22Rv1 (cell line): ENCODE data around the gene GGA2.

Source experiments
- H3K27ac ChIP-seq: fragments of 450-650 bp; 2 replicates; pipeline ENCODE4 v1.5.1; 2017
- ZFX ChIP-seq: fragments of 450-650 bp; IDR thresholded peaks from 2 replicates; pipeline ENCODE4 v1.6.1; 2017; ENCODE audit warnings: antibody characterized with exemption, borderline replicate concordance
- TF ChIP-seq, protein P1 (sequence below): fragments of 450-650 bp; IDR thresholded peaks from 2 replicates; pipeline ENCODE4 v1.5.1; 2017; ENCODE audit warnings: mild to moderate bottlenecking

GGA2 gene

GRCh38 chr16:23516366-23517137 lies 6.3 kb upstream of the GGA2 start:
- TF ChIP-seq, protein P1, sequence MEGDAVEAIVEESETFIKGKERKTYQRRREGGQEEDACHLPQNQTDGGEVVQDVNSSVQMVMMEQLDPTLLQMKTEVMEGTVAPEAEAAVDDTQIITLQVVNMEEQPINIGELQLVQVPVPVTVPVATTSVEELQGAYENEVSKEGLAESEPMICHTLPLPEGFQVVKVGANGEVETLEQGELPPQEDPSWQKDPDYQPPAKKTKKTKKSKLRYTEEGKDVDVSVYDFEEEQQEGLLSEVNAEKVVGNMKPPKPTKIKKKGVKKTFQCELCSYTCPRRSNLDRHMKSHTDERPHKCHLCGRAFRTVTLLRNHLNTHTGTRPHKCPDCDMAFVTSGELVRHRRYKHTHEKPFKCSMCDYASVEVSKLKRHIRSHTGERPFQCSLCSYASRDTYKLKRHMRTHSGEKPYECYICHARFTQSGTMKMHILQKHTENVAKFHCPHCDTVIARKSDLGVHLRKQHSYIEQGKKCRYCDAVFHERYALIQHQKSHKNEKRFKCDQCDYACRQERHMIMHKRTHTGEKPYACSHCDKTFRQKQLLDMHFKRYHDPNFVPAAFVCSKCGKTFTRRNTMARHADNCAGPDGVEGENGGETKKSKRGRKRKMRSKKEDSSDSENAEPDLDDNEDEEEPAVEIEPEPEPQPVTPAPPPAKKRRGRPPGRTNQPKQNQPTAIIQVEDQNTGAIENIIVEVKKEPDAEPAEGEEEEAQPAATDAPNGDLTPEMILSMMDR, result no peak
- no peak for TF ChIP-seq ZFX
- no peak overlapping the region for H3K27ac ChIP-seq

GRCh38 chr16:23515881-23516280 lies 5.6 kb upstream of the GGA2 start:
- H3K27ac ChIP-seq, result no peak overlapping the region
- no peak for TF ChIP-seq ZFX
- TF ChIP-seq, protein P1, result no peak

- TF ChIP-seq, protein P1, result no peak
- TF ChIP-seq ZFX, result no peak
- H3K27ac ChIP-seq, result no peak overlapping the region
These were observed 4.3 kb upstream of the GGA2 start for GRCh38 chr16:23514381-23515152.

DNA sequence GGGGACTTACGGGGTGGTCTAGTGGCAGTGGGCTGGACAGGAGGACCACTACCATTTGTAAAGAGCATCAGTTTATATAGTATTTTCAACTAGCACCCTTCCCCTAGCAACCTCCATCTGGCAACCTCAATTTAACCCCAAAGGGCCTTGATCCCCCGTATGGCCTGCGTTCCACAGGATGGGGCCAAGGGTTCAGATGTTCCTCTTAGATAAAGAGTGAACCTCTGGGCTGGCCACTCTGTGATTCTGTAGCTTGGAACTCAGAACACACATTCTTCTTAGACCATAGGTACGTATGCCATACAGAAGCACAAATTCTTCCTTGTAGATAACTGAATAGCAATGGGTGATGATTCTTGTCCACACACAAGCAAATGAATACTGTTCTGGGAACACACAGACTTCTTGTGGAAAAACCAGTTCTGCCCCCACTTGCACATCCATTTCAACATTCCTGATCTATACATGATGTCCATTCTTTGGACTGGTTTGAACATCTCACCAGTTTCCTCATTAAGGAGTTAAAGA lies 1.9 kb upstream of the GGA2 start:
- H3K27ac ChIP-seq, result no peak overlapping the region
- TF ChIP-seq, protein P1, result no peak
- TF ChIP-seq ZFX, result no peak

DNA sequence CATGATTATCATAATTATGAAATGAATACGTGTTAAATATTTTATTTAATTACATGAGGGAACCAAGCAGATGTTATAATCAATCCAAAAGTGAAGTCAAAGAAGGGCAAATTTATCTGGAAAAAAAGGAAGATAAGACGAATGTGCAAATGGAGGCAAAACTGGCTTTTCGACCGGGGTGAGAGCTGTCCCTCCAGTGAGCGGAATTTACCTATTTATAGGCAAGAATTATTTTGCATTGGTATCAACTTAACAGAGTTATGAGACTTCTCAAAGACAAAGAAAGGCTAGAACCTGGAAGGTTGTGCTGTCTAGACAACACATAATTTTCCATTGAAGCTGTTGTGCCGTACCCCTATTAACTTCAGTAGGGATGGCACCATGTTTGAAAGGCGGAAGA lies 1.4 kb upstream of the GGA2 start:
- TF ChIP-seq ZFX, result no peak
- TF ChIP-seq, protein P1, result no peak
- no peak overlapping the region for H3K27ac ChIP-seq

DNA sequence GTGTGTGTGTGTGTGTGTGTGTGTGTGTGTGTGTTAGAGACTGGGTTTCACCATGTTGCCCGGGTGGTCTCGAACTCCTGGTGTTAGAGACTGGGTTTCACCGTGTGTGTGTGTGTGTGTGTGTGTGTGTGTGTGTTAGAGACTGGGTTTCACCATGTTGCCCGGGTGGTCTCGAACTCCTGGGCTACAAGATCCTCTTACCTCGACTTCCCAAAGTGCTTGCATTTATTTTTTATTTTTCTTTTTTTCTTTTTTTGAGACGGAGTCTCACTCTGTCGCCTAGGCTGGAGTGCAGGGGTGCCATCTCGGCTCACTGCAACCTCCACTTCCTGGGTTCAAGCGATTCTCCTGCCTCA lies 599 bp upstream of the GGA2 start:
- H3K27ac ChIP-seq, result peak overlapping the region; percentile 57

DNA sequence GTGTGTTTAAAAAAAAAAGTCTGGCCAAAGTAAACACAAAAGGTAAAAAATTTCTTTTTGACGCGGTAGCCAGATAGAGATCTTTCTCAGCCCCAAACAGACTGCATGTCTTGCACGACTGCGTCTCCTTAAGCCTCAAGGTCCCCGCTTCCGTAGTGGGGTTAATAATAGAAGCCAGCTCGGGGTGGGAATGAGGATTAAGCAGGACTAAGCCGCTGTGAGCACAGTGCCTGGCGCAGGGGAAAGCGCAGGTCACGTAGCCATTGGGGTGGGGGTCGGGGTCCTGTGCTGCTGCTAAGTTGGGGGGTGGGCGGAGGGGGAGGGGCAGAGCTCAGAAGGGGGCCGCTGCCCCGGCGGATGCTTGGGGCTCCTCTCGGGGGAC lies 521 bp downstream of the GGA2 start:
- TF ChIP-seq, protein P1, result no peak
- no peak for TF ChIP-seq ZFX
- peak overlapping the region; percentile 57 for H3K27ac ChIP-seq
